Spleen (tissue), 7 donors: ENCODE results near the gene PLAAT5.

Source experiments
- CTCF ChIP-seq, 11 experiments: fragments of 200-600 bp in 7 of 11; fragments of 450-650 bp in 4 of 11; sonication (generic) in 4 of 11; IDR thresholded peaks in 8 of 11; conservative IDR thresholded peaks in 3 of 11; 1 replicate in 7 of 11; 2 replicates in 4 of 11; pipeline versions ENCODE4 v1.4.0 to v1.8.0; 2016 to 2021; ENCODE audit warnings: antibody characterized with exemption in 11 of 11, inconsistent platforms in 4 of 11, mild to moderate bottlenecking in 1 of 11
- POLR2A ChIP-seq, 3 donors: fragments of 450-650 bp; IDR thresholded peaks; one replicate each; pipeline ENCODE4 v1.5.1; 2017; ENCODE audit warnings: antibody characterized with exemption in 3 of 3, mild to moderate bottlenecking in 1 of 3
- POLR2AphosphoS5 ChIP-seq, 3 donors: sonication (generic); formaldehyde crosslinking; IDR thresholded peaks; one replicate each; pipeline ENCODE4 v1.5.1; 2017; ENCODE audit warnings: antibody characterized with exemption in 3 of 3
- donor health status: DM: no; HTN: no; CAD: no; lungs with moderate emphysema.
- donor health status: DM: no; HTN: no; CAD: no.
- donor health status: DM: no; HTN: no; CAD: no.

GRCh38 chr11:63427971-63428508 is 62.9 kb downstream of the PLAAT5 start:
- no peak for TF ChIP-seq POLR2A (IDR thresholded peaks at IDR 0.05)
- no peak for TF ChIP-seq CTCF (IDR thresholded peaks at IDR 0.05 in 8 of 11, conservative IDR thresholded peaks at IDR 0.05 in 3 of 11)
- no peak for TF ChIP-seq POLR2AphosphoS5 (IDR thresholded peaks at IDR 0.05)
